Measurements from ENCODE around the gene LCA5.
"Not testable (repeated sequence)": the region's sequence is repeated elsewhere in the genome, so short reads cannot be mapped to it uniquely, and the experiment has no call there.

LCA5 gene

GRCh38 chr6:79536585-79536953, 661 bp downstream of the LCA5 start:
- DNase-seq = peak in 1 of 2 experiments; percentile 7

DNA sequence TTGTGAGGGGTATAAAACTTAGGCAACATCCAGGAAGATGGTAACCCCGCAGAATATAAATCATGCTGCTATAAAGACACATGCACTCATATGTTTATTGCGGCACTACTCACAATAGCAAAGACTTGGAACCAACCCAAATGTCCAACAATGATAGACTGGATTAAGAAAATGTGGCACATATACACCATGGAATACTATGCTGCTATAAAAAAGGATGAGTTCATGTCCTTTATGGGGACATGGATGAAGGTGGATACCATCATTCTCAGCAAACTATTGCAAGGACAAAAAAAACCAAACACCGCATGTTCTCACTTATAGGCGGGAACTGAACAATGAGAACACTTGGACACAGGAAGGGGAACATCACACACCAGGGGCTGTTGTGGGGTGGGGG, 7.7 kb downstream of the LCA5 start:
- DNase-seq = not testable (repeated sequence)

DNA sequence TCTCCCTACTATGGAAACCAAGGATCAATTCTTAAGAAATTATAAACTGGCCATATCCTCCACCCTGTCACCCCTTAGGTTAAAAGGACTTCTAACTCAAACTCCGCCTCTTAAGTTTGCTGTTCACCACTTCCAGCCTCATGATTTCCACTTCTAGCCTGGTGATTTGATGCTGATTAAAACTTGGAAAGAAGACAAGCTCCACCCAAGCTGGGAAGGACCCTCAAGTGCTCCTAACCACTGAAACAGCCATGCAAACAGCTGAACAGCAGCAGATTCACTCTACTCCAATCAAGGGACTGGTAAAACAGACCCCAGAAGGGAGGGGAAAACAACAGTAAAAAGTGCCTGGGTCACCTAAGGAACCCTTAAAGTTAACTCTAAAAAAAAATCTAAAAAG, 10.3 kb downstream of the LCA5 start:
- DNase-seq = no peak

GRCh38 chr6:79525272-79526100, 11.7 kb downstream of the LCA5 start:
- no peak for DNase-seq

DNA sequence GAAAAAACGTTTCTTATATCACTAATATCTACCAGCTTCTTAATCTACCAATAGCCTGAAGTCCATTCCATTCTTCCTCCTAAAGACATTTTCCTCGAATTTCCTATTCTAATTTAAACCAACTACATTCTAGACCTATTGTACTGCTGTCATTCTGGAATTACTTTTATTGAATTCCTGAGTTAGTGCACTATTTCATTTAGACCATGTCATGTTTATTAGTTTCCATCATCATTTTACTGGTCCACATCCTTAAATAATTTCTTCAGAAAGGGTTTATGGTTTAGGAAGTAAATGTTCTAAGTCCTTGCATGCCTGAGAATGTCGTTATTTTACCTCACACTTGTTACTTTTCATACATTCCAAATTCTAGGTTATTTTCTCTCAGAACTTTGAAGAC, 13.2 kb downstream of the LCA5 start:
- DNase-seq = no peak

DNA sequence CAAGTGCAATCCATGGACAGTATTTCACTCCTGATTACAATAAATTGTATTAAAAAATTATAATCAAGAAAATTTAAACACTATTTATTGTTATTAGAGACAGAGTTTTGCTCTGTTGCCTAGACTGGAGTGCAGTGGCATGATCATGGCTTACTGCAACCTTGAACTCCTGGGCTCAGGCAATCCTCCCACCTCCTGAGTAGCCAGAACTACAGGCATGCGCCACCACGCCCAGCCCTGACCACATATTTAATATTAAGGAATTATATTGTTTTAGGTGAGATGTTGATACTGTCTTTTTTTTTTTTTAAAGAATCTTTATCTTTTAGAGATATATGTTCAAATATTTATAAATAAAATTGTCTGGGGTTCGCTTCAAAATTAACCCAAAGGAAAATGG, 14.6 kb downstream of the LCA5 start:
- DNase-seq = no peak

DNA sequence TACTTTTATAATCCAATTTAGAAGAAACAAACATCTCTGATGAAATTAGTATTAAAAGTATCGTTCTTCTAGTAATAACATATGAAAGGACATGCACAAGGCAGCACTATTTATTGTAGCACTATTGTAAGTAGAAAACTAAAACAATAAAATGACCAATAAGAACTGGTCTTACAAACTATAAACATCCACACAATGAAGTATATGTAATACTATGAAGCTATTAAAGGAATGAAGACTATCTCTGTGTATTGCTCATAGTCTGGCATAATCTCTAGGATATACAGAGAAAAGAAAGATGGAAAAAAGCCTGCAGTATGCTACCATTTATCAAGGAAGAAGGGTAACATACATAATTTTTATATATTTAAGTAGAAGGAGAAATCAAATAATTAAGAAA, 16.7 kb downstream of the LCA5 start:
- DNase-seq = no peak

DNA sequence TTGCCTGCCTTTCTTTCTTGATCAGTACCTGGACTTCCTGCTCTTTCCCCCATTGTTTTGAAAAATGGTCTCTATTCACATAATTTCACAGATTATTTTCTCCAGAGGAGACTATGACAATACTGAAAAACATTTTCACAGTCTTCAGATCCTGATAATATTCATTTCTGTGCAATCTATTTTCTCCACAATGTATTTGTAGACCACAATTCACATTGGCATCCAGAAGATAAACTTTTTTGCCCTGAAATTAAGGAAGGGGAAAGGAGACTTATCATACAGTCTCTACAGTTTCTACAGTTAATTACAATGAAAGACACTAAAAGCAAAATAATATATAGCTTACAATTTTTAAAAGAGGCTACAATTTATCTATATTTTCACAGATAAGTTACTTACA, 18.4 kb downstream of the LCA5 start:
- DNase-seq = no peak

DNA sequence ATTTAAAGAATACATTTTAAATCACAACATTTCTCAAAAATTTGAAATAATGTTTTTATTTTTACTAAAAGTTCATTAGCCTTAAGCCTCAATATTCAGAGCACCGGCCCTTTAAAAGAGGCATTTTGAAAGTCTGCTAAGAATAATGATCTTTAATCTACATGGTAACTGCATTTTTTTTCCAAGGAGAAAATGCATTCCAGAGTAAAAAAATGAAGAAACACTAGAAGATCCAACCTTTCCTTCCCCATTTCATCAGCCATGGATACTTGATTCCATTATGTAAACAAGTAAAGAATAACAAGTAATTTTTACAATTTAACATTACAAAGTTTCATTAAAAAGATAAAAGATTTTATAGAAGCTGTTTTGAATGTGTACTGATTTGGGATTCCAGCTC, 21.8 kb downstream of the LCA5 start:
- no peak for DNase-seq

DNA sequence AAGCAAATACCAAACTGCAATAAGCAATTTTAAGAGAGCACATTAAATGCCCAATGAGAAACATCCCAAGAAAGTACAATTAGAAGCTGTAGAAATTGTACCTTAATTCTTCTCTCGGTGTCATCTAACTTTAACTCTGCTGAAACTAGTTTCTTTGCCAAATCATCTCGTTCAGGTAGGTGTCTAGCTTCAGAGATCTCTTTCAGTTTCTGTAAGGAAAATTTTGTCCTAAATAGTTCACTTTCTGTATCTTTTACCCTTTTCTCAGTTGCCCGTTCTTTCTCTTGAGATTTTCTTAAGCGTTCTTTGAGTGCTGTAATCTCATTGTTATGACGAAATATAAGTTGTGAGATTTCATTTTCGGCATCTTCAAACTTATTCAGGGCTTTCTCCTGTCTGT, 24.1 kb downstream of the LCA5 start:
- DNase-seq = no peak

GRCh38 chr6:79512014-79512413, 25.2 kb downstream of the LCA5 start:
- no peak for DNase-seq

DNA sequence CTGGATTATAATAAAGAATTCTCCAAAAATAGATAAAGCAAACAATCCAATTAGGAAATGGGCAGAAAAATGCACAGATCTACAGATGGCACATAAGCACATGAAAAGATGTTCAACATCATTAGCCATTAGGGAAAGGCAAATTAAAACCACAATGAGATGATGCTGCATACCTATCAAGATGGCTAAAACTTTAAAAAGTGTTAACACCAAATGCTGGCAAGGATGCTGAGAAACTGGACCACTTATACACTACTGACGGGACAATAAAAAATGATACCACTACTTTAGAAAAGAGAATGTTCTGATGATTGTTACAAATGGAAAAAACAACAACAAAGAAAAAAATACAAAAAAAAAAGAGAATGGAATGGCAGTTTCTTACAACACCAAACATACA, 26.5 kb downstream of the LCA5 start:
- no peak for DNase-seq

DNA sequence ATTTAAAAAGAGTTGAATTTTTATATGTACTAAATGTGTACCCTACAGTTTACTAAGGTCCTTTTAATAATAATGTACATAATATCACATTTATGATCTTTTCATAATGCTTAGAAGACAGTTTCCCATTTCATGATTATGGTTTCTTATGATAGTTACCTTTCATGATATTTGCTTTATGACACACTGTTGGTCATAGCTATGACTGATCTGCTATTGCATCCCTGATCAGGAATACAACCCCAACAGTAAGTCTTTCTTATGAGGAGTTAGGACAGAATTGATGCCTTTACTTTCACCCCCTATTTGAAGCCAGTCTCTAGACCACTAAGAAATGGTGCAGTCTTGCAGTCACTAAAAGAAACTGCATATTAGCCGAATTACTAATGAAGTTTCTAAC, 31.0 kb downstream of the LCA5 start:
- DNase-seq = no peak

DNA sequence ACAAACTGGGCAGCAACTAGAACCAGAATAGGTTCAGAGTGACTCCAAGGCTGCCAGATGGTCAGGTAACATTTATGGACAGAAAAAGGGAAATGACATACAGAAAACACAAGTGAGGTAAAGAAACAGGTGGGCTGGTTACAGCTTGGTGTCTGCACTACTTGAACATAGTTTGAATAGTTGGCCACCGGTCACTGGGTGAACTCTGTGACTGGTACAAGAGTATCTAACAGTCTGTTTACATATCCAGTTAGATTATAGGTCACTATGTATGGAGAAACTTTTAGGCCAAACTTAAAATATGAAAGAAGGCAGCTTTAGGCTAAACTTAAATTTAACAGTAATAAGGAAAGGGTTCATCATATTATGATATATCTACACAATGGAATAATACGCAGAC, 32.9 kb downstream of the LCA5 start:
- DNase-seq = no peak

- no peak for DNase-seq
Observed at GRCh38 chr6:79498842-79499241, 38.4 kb downstream of the LCA5 start.

- no peak for DNase-seq
Observed at GRCh38 chr6:79495246-79495645, 42.0 kb downstream of the LCA5 start.

GRCh38 chr6:79494841-79495240, 42.4 kb downstream of the LCA5 start:
- no peak for DNase-seq

DNA sequence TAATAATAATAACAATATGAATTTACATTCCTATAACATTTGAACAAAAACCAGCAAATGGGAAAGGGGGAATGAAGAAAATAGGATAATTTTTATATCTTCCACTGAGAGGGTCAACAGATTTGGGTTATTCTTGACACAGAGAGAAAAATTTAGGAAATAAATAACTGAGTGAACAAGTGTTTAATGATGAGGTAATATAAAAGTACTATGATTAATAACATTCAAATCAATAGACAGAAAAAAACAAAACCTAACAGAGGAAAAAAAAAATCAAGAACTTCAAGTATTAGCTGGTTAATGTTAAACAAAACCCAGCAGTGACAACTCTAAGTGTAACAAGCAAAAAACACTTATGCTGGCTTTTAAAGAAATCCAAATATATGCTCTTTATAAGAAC, 66.5 kb downstream of the LCA5 start:
- DNase-seq = no peak

- no peak for DNase-seq
Observed at GRCh38 chr6:79469376-79470246, 67.6 kb downstream of the LCA5 start.

DNA sequence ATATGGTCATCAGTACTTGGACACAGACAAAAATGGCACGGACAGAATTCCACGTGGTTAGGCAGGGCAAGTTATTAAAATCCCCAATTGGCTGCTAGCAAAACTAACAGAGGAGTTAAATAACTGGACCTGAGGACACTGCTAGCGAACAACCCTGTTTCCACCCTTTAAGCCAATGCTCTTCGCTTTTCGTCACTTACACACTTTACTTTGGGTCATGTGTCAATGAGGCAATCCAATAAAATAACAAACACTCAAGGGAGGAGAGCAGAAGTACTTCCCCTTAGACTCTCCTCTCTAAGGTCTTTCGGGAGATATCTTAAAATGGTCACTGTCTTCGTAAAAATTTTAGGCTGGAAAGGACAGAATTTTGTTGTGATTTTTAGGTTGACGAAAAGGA, 68.6 kb downstream of the LCA5 start:
- DNase-seq = no peak

- DNase-seq = no peak
Observed at GRCh38 chr6:79468116-79468515, 69.1 kb downstream of the LCA5 start.

GRCh38 chr6:79467716-79468115, 69.5 kb downstream of the LCA5 start:
- no peak for DNase-seq

- peak; percentile 0 to 29 for DNase-seq
Observed at GRCh38 chr6:79466207-79466834, 70.9 kb downstream of the LCA5 start.

- DNase-seq = no peak
Observed at GRCh38 chr6:79465381-79465780, 71.8 kb downstream of the LCA5 start.

Measured in NCI-H2081 (cell line).